Hepatocyte (in vitro differentiated cells): ENCODE results near the gene STAB2.

Experiments used
- EZH2 ChIP-seq: fragments of 200-600 bp; sonication (generic); IDR thresholded peaks from 2 replicates; pipeline ENCODE4 v1.6.1; 2016; ENCODE audit warnings: antibody characterized with exemption, mild to moderate bottlenecking, borderline replicate concordance
- TF ChIP-seq, protein P1 (sequence below): fragments of 200-600 bp; sonication (generic); IDR thresholded peaks from 2 replicates; pipeline ENCODE4 v1.5.1; 2016; ENCODE audit warnings: antibody characterized with exemption, mild to moderate bottlenecking; ENCODE audit not compliant: poor library complexity

DNA sequence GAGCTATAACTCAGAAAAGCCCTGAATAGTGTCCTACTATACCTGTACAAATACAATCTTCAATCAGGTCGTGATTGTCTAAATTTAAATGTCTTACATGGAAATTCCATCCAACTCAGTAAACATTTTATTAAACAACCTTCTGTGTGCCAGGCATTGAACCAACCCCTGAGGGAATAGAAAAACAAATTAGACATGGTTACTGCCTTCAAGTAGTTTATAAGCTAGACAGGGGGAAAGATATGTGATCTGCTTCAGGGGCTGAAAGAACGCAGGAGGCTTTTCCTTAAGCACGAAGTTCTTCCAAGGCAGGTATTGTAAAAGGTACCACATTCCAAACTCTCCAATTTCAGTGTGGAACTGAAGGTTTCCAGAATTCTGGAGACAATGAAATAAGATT, 39.7 kb upstream of the STAB2 start:
- TF ChIP-seq, protein P1, sequence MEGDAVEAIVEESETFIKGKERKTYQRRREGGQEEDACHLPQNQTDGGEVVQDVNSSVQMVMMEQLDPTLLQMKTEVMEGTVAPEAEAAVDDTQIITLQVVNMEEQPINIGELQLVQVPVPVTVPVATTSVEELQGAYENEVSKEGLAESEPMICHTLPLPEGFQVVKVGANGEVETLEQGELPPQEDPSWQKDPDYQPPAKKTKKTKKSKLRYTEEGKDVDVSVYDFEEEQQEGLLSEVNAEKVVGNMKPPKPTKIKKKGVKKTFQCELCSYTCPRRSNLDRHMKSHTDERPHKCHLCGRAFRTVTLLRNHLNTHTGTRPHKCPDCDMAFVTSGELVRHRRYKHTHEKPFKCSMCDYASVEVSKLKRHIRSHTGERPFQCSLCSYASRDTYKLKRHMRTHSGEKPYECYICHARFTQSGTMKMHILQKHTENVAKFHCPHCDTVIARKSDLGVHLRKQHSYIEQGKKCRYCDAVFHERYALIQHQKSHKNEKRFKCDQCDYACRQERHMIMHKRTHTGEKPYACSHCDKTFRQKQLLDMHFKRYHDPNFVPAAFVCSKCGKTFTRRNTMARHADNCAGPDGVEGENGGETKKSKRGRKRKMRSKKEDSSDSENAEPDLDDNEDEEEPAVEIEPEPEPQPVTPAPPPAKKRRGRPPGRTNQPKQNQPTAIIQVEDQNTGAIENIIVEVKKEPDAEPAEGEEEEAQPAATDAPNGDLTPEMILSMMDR: no peak
- no peak for TF ChIP-seq EZH2
